Endothelial cell of umbilical vein (primary cell): ENCODE results near the gene PRX. TPM values are rescaled to one million over a fixed set of nuclear protein-coding genes. Genes with fewer than 3 reads are reported as not detected.

Experiments used
- BruUV-seq: library from RNA; stranded (reverse); fragments of 400-500 nt; replicated peaks from 2 replicates; lab custom pipeline; 2021; lab: Mats Ljungman, UMichigan
- CTCF ChIA-PET: fragments of 300-600, 350-600 bp; sonication (Branson Sonifier 250); formaldehyde crosslinking; loops from one replicate; lab custom pipeline; 2021; ENCODE audit warnings: antibody characterized with exemption, inconsistent platforms; lab: Charles Lee
- POLR2A ChIA-PET: fragments of 300-600, 350-600 bp; sonication (Branson Sonifier 250); formaldehyde crosslinking; loops from one replicate; lab custom pipeline; 2021; ENCODE audit warnings: antibody characterized with exemption, inconsistent platforms; lab: Charles Lee
- DNase-seq: peaks from one replicate; pipeline ENCODE4 v3.0.0-alpha.2; 2011; ENCODE audit warnings: low read depth, low spot score
- FAIRE-seq: peaks from 2 replicates; lab custom pipeline; 2011; peaks lifted over from hg19 to GRCh38; lab: Jason Lieb, UNC
- H2AFZ ChIP-seq: 2 replicates; pipeline ENCODE4 v1.6.0; 2012; ENCODE audit warnings: low read depth, low read length, control low read depth, inconsistent platforms
- H3K27ac ChIP-seq: 2 replicates; pipeline ENCODE4 v1.5.1; 2011; ENCODE audit warnings: low read depth, mild to moderate bottlenecking, control low read depth, low read length, moderate library complexity; ENCODE audit not compliant: insufficient read depth
- H3K27me3 ChIP-seq, 2 experiments: 2 replicates each; pipeline versions ENCODE4 v1.6.0 to v1.6.1; 2011; ENCODE audit warnings: low read length in 2 of 2, mixed read lengths in 1 of 2; ENCODE audit not compliant: control insufficient read depth in 2 of 2, insufficient read depth in 2 of 2
- H3K36me3 ChIP-seq, 2 experiments: 2 replicates in 1 of 2; 3 replicates in 1 of 2; pipeline ENCODE4 v1.5.1; 2011; ENCODE audit warnings: low read length in 2 of 2, mild to moderate bottlenecking in 1 of 2, moderate library complexity in 1 of 2; ENCODE audit not compliant: control insufficient read depth in 2 of 2, insufficient read depth in 2 of 2; ENCODE audit errors: extremely low read depth in 1 of 2
- H3K4me1 ChIP-seq: 3 replicates; pipeline ENCODE4 v1.5.1; 2011; ENCODE audit warnings: mild to moderate bottlenecking, low read length; ENCODE audit not compliant: control insufficient read depth, insufficient read depth; ENCODE audit errors: extremely low read depth
- H3K4me2 ChIP-seq: 2 replicates; pipeline ENCODE4 v1.6.1; 2011; ENCODE audit warnings: low read length, control low read depth, mixed read lengths; ENCODE audit not compliant: insufficient read depth
- H3K4me3 ChIP-seq, 3 experiments: fragments of 200-600 bp in 1 of 3; sonication (generic), shearing (Covaris generic) in 1 of 3; replicated peaks in 1 of 3; 2 replicates each; pipeline ENCODE4 v1.5.1; 2011 to 2016; ENCODE audit warnings: control low read depth in 3 of 3, low read length in 3 of 3, mild to moderate bottlenecking in 2 of 3, inconsistent platforms in 1 of 3, low read depth in 1 of 3, moderate library complexity in 1 of 3; ENCODE audit not compliant: insufficient read depth in 1 of 3
- H3K79me2 ChIP-seq: 2 replicates; pipeline ENCODE4 v1.6.0; 2012; ENCODE audit warnings: low read length, inconsistent platforms; ENCODE audit not compliant: control insufficient read depth, insufficient read depth
- H3K9ac ChIP-seq: replicated peaks from 2 replicates; pipeline ENCODE3; 2011; ENCODE audit warnings: low read length, control low read depth; ENCODE audit not compliant: insufficient read depth; ENCODE audit errors: extremely low read depth
- H3K9me1 ChIP-seq: replicated peaks from 3 replicates; pipeline ENCODE4 v1.6.0; 2011; ENCODE audit warnings: mild to moderate bottlenecking, low read length; ENCODE audit not compliant: control insufficient read depth, insufficient read depth; ENCODE audit errors: extremely low read depth
- H3K9me3 ChIP-seq: replicated peaks from 2 replicates; pipeline ENCODE4 v1.5.1; 2012; ENCODE audit warnings: low read length, inconsistent platforms; ENCODE audit not compliant: control insufficient read depth, insufficient read depth
- H4K20me1 ChIP-seq: replicated peaks from 2 replicates; pipeline ENCODE3; 2011; ENCODE audit warnings: mild to moderate bottlenecking, low read length; ENCODE audit not compliant: control insufficient read depth, insufficient read depth; ENCODE audit errors: extremely low read depth
- CTCF ChIP-seq, 2 donors: IDR thresholded peaks; 1 replicate in 1 of 2; 2 replicates in 1 of 2; pipeline ENCODE4 v1.5.1; 2011; ENCODE audit warnings: low read length in 2 of 2, mild to moderate bottlenecking in 2 of 2, moderate library complexity in 2 of 2, control low read depth in 1 of 2, inconsistent platforms in 1 of 2, low read depth in 1 of 2; ENCODE audit not compliant: insufficient read depth in 1 of 2; ENCODE audit errors: extremely low read depth in 1 of 2
- EZH2 ChIP-seq: IDR thresholded peaks from 2 replicates; pipeline ENCODE4 v1.6.1; 2012; ENCODE audit warnings: borderline replicate concordance, low read depth, mild to moderate bottlenecking, moderate library complexity, low read length, inconsistent platforms; ENCODE audit not compliant: severe bottlenecking
- FOS ChIP-seq: IDR thresholded peaks from 2 replicates; pipeline ENCODE4 v1.6.1; 2011; ENCODE audit warnings: mild to moderate bottlenecking, low read length, moderate library complexity, borderline replicate concordance; ENCODE audit not compliant: insufficient read depth
- GATA2 ChIP-seq: IDR thresholded peaks from 2 replicates; pipeline ENCODE4 v1.7.0; 2011; ENCODE audit warnings: low read depth, mild to moderate bottlenecking, moderate library complexity, mixed read lengths, low read length; ENCODE audit not compliant: insufficient read length, insufficient read depth
- JUN ChIP-seq: IDR thresholded peaks from 2 replicates; pipeline ENCODE4 v1.6.1; 2011; ENCODE audit warnings: borderline replicate concordance, low read depth; ENCODE audit not compliant: insufficient read length, insufficient read depth
- MAX ChIP-seq: IDR thresholded peaks from 2 replicates; pipeline ENCODE4 v1.6.1; 2011; ENCODE audit not compliant: insufficient read depth, insufficient read length
- MYC ChIP-seq: IDR thresholded peaks from one replicate; pipeline ENCODE4 v1.6.1; 2011; ENCODE audit warnings: mild to moderate bottlenecking, low read depth, low read length
- POLR2A ChIP-seq: IDR thresholded peaks from 2 replicates; pipeline ENCODE4 v1.6.1; 2012; ENCODE audit warnings: low read depth, mild to moderate bottlenecking, control low read depth, low read length
- POLR2AphosphoS5 ChIP-seq: IDR thresholded peaks from 2 replicates; pipeline ENCODE4 v1.6.1; 2012; ENCODE audit warnings: low read depth, mild to moderate bottlenecking, control low read depth, low read length, moderate library complexity; ENCODE audit not compliant: insufficient read depth
- dilution Hi-C: fragments of 300-500 bp; cut with MboI; formaldehyde crosslinking; loops from one replicate; pipeline ENCODE4 v1.15.0; 2019; ENCODE audit warnings: low sequenced_read_pairs; ENCODE audit not compliant: extremely low pct_ligation_motif_present
- intact Hi-C: fragments of 100-400 bp; cut with micrococcal nuclease; formaldehyde crosslinking; loops from one replicate; pipeline ENCODE4 v1.10.0; 2022
- polyA plus RNA-seq, 4 experiments: library from polyadenylated mRNA; depleted of rRNA in 3 of 4; stranded (reverse) in 3 of 4; unstranded in 1 of 4; fragments of >200 nt; gene quantifications; 2 replicates each; pipeline versions ENCODE4 v1.2.1 to v1.2.3, GENCODE V29; 2011 to 2012; ENCODE audit warnings: missing spikeins in 1 of 4
- total RNA-seq: library from RNA; stranded (reverse); gene quantifications from 2 replicates; pipeline ENCODE4 v1.2.3, GENCODE V29; 2021

PRX gene
- total and polyA plus RNA-seq, 2 donors (not counting 3 experiments of a cell fraction or from before 2014, with no cell fraction given): 0.80 to 1.3 TPM

- TF ChIP-seq JUN (no peak), MAX (no peak), MYC (no peak), FOS (no peak), EZH2 (no peak), GATA2 (no peak), POLR2AphosphoS5 (no peak), POLR2A (no peak), CTCF (IDR thresholded peaks at IDR 0.05; ENCODE audit: extremely low read depth in 1 of 2, insufficient read depth in 1 of 2, low read depth in 1 of 2, low read length in 2 of 2) (no peak)
- dilution Hi-C loops: no loop called here
- H4K20me1 ChIP-seq: no peaks in the 10 kb centered on the region
- DNase-seq: no peak
- CTCF ChIA-PET: interaction anchor here (2.5 kb wide), 1 partner anchor 156 kb away, joined by 9 read pairs; no protein-coding TSS in a partner anchor
- no peak overlapping the region for H3K27ac ChIP-seq
- intact Hi-C loops: no loop called here
- no peak overlapping the region for H2AFZ ChIP-seq
- peaks cover 2 to 3% of the 10 kb centered on the region in 2 experiments for H3K27me3 ChIP-seq
- H3K4me3 ChIP-seq: no peak overlapping the region
- H3K9me1 ChIP-seq: no peaks in the 10 kb centered on the region
- POLR2A ChIA-PET: no interaction called here
- H3K36me3 ChIP-seq: no peaks in the 10 kb centered on the region
- no peaks in the 10 kb centered on the region for H3K79me2 ChIP-seq
- no peak overlapping the region for H3K9ac ChIP-seq
- peaks cover 14% of the 10 kb centered on the region for H3K4me1 ChIP-seq
- BruUV-seq: no TSS peak
- H3K9me3 ChIP-seq: no peaks in the 10 kb centered on the region
- FAIRE-seq: no peak
- no peak overlapping the region for H3K4me2 ChIP-seq
Measured at GRCh38 chr19:40461669-40462221, 48.6 kb upstream of the PRX start.
